Measurements from ENCODE around the gene PAM16. TPM values are rescaled to one million over a fixed set of nuclear protein-coding genes. Genes with fewer than 3 reads are reported as not detected.

The PAM16 gene
- total and polyA plus RNA-seq, 9 of the 15 experiments (the other 6 are each of a cell fraction or from before 2014, with no cell fraction given), result 38.7 to 273 (median 79.3) TPM

GRCh38 chr16:4315186-4316107 is 35.7 kb downstream of the PAM16 start, which contains the start of gene GLIS2 (continued):
- TF ChIP-seq POLR2G (IDR thresholded peaks at IDR 0.05; ENCODE audit: low read depth, low read length), result peak; percentile 62
- TF ChIP-seq MAZ (CRISPR knock-in tag; conservative IDR thresholded peaks at IDR 0.05 in 1 of 2, IDR thresholded peaks at IDR 0.05 in 1 of 2), result peak; percentile 60 to 86
- no peak for TF ChIP-seq ZNF316 (IDR thresholded peaks at IDR 0.05)
- no peak for TF ChIP-seq TCF7 (IDR thresholded peaks at IDR 0.05; ENCODE audit: borderline replicate concordance)
- no peak for TF ChIP-seq ZNF408 (CRISPR knock-in tag; IDR thresholded peaks at IDR 0.05; ENCODE audit: low read depth)
- TF ChIP-seq DNMT1 (IDR thresholded peaks at IDR 0.05), result no peak
- no peak for TF ChIP-seq FOS (IDR thresholded peaks at IDR 0.05; ENCODE audit: extremely low read depth, insufficient read length)
- TF ChIP-seq ZNF174 (CRISPR knock-in tag; IDR thresholded peaks at IDR 0.05), result no peak

DNA sequence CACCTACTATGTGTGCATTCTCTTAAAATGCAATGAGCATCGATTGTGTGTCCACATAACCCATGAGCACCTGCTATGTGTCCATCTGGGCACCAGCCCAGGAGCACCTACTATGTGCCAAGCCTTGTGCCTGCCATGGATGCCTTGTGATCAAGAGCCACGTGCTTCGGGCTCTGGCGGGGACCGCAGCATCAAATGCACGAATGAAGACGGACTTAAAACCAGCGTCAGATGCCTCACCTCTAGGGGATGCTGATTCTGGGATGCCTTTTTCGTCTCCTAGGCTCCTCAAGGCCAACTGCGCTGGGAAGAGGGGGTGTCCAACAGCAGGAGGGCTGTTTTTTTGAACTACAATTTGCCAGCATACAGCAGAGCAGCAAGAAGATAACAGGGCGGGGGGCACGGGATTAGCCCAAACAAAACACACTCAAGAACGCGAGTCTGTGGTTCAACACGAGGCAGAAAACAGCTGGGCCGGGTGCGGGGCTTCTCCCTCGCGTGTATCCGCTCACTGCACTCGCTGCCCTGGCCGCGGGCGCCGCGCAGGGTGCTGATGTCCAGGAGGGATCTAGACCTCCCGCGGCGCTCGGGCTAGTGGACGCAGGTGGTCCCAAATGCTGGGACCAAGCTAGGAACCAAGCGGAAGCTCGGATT is 36.5 kb downstream of the PAM16 start:
- Histone ChIP-seq H3K27me3 (ENCODE audit: control insufficient read depth in 2 of 2, insufficient read depth in 2 of 2, low read length in 2 of 2) (no peaks in the 10 kb centered on the region), H3K79me2 (ENCODE audit: control insufficient read depth, insufficient read depth, low read length) (peaks cover 18% of the 10 kb centered on the region), H3K27ac (ENCODE audit: extremely low read depth, low read depth, low read length) (peak overlapping the region; percentile 46; the same call in 1 of the 3 replicates), H3K9me1 (ENCODE audit: control insufficient read depth, insufficient read depth, low read length) (no peaks in the 10 kb centered on the region), H2AFZ (ENCODE audit: low read depth, low read length) (peak overlapping the region; percentile 87), H3K4me3 (peak overlapping the region; percentile 48), H3K36me3 (ENCODE audit: control insufficient read depth, insufficient read depth, low read length) (no peaks in the 10 kb centered on the region), H3K4me1 (replicated peaks in 1 of 2; ENCODE audit: control insufficient read depth in 2 of 2, insufficient read depth in 2 of 2, low read length in 2 of 2) (peaks cover 6 to 54% of the 10 kb centered on the region in 2 experiments; a peak in 4 of 5 replicates), H4K20me1 (replicated peaks; ENCODE audit: control insufficient read depth, insufficient read depth, low read length) (no peaks in the 10 kb centered on the region; the same call in 1 of the 2 replicates), H3K9me3 (replicated peaks; ENCODE audit: control insufficient read depth, insufficient read depth, low read depth, low read length) (no peaks in the 10 kb centered on the region), H3K4me2 (ENCODE audit: insufficient read depth, low read length) (peak overlapping the region; percentile 68), H3K9ac (ENCODE audit: insufficient read depth in 1 of 2, low read depth in 2 of 2, low read length in 2 of 2) (peak overlapping the region; percentile 35 to 91; a peak in 3 of 4 replicates)
- CTCF ChIA-PET (ENCODE audit: low intra/inter-chr PET ratio), result no interaction called here
- intact Hi-C loops (cut with micrococcal nuclease), result no loop called here
- POLR2A ChIA-PET, result interaction anchor here (0.6 to 1.2 kb wide), 3 partner anchors 16 to 43 kb away, joined by 3 read pairs; no protein-coding TSS in a partner anchor
- in situ Hi-C loops (cut with MboI), result no loop called here
- DNase-seq (ENCODE audit: extremely low read depth in 1 of 4, low spot score in 3 of 4) (peak in 1 of 4 experiments; percentile 64), ATAC-seq (peak; percentile 18; the same call in 2 of the 3 replicates), FAIRE-seq (no peak)
- 11% methylated on average over 29 of the region's 33 CpGs for WGBS (ENCODE audit: insufficient coverage, low coverage, missing lambda C conversion rate)
- no TSS peak for BruUV-seq (replicated peaks)
- TF ChIP-seq OTX1 (CRISPR knock-in tag; IDR thresholded peaks at IDR 0.05) (no peak), SFPQ (IDR thresholded peaks at IDR 0.05; ENCODE audit: low read depth, low read length) (no peak), TEAD1 (CRISPR knock-in tag; IDR thresholded peaks at IDR 0.05) (no peak; a peak in 1 of 4 replicates), TFAP4 (CRISPR knock-in tag; IDR thresholded peaks at IDR 0.05; ENCODE audit: borderline replicate concordance) (peak; percentile 71; the same call in 1 of the 2 replicates), FOXP1 (CRISPR knock-in tag; IDR thresholded peaks at IDR 0.05) (no peak)
- TF ChIP-seq, protein P1, sequence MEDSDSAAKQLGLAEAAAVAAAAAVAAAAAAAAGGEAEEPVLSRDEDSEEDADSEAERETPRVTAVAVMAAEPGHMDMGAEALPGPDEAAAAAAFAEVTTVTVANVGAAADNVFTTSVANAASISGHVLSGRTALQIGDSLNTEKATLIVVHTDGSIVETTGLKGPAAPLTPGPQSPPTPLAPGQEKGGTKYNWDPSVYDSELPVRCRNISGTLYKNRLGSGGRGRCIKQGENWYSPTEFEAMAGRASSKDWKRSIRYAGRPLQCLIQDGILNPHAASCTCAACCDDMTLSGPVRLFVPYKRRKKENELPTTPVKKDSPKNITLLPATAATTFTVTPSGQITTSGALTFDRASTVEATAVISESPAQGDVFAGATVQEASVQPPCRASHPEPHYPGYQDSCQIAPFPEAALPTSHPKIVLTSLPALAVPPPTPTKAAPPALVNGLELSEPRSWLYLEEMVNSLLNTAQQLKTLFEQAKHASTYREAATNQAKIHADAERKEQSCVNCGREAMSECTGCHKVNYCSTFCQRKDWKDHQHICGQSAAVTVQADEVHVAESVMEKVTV (CRISPR knock-in tag; IDR thresholded peaks at IDR 0.05), result no peak

Measured in K562 (cell line).